Omental fat pad (tissue), 4 donors: Measurements from ENCODE around the gene KRTAP13-3. TPM values are rescaled to one million over a fixed set of nuclear protein-coding genes. Genes with fewer than 3 reads are reported as not detected.

Experiments
- ATAC-seq: fragments of 150-250 bp; one replicate; pipeline ENCODE4 v1.9.1; 2016; ENCODE audit warnings: mild to moderate bottlenecking, moderate library complexity; ENCODE audit not compliant: low FRiP score
- DNase-seq: peaks from one replicate; pipeline ENCODE4 v3.0.0-alpha.2; 2019; ENCODE audit warnings: low spot score
- CTCF ChIP-seq, 3 donors: fragments of 450-650 bp; IDR thresholded peaks; one replicate each; pipeline ENCODE4 v1.5.1; 2016 to 2017; ENCODE audit warnings: antibody characterized with exemption in 3 of 3, mild to moderate bottlenecking in 3 of 3, moderate library complexity in 2 of 3
- total RNA-seq, 4 donors: library from RNA; depleted of rRNA; stranded (reverse); fragments of >200 nt; gene quantifications; one replicate each; pipeline ENCODE4 v1.1.0, GENCODE V29; 2016

Gene KRTAP13-3
- total RNA-seq, 4 donors from 2014 or later = not detected

DNA sequence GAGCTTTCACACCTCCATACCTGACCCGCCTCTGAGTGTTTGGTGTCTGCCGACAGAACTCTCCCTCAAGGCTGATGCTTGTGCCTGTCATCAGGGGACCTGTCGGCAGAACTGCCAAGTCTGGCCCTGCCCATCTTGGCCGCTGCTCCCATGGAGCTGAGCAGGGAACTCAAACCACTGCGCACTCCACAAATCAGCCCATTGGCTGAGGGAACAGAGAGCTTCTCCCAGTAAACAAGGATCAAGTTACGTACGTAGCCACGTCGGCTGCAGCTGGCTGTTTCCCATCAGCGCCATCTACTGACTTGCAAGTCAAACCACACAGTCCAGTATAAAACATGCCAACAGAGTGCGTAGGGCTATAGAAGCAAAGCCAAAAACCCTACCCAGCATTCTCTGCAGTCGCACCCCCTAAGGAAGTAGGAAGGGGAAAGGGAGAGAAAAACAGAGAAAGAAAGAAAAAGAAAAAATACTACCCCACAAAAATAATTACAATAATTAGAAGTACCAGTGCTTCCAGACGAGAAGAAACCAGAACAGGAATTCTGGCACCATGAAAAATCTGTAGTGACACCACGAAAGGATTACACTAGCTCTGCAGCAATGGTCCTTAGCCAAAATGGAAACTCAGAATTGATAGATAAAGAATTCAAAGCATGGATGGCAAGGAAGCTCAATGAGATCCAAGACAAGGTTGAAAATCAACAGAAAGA, 16.8 kb downstream of the KRTAP13-3 start:
- DNase-seq = no peak
- no peak for ATAC-seq
- no peak for TF ChIP-seq CTCF (IDR thresholded peaks at IDR 0.05)

DNA sequence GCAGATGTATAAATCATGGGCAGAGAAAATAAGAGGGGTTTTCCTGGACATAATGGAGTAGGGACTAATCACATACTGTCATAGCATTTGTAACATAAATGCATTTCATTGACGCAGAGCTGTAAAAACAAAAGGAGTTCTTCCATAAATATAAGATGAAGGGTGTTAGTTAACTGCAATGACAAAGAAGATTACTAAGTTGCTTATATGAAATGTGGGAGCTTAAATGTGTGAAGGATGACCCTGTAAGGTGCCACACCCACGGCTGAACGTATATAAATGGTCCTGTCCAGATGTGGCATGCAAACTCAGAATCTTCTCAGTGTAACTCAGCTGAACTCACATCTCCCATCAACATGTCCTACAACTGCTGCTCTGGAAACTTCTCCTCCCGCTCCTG, 30.0 kb downstream of the KRTAP13-3 start, which contains the start of gene KRTAP13-1:
KRTAP13-1 (plus strand) TSS at position 301 of the 400 bp plus-strand sequence; CDS start at position 357, 56 bp downstream.
- TF ChIP-seq CTCF (IDR thresholded peaks at IDR 0.05) = no peak
- ATAC-seq (no peak), DNase-seq (no peak)

GRCh38 chr21:30391492-30392025, 34.2 kb downstream of the KRTAP13-3 start:
- no peak for ATAC-seq
- TF ChIP-seq CTCF (IDR thresholded peaks at IDR 0.05) = no peak
- no peak for DNase-seq

GRCh38 chr21:30382201-30382600, 43.5 kb downstream of the KRTAP13-3 start:
- DNase-seq (no peak), ATAC-seq (no peak)
- no peak for TF ChIP-seq CTCF (IDR thresholded peaks at IDR 0.05)

Other genes starting within 250 kb of the KRTAP13-3 start
- not detected for gene CLDN8, start 209.8 kb downstream of the KRTAP13-3 start, total RNA-seq
- gene KRTAP24-1, start 143.0 kb downstream of the KRTAP13-3 start, total RNA-seq = not detected
- gene KRTAP25-1, start 136.4 kb downstream of the KRTAP13-3 start, total RNA-seq = not detected
- gene KRTAP26-1, start 105.6 kb downstream of the KRTAP13-3 start, total RNA-seq = not detected
- not detected for gene KRTAP27-1, start 88.2 kb downstream of the KRTAP13-3 start, total RNA-seq
- gene KRTAP23-1, start 77.3 kb downstream of the KRTAP13-3 start, total RNA-seq = not detected
- gene KRTAP13-2, start 53.7 kb downstream of the KRTAP13-3 start, total RNA-seq = not detected
- not detected for gene KRTAP13-1, start 29.9 kb downstream of the KRTAP13-3 start, total RNA-seq
- not detected for gene KRTAP13-4, start 4.3 kb upstream of the KRTAP13-3 start, total RNA-seq
- gene KRTAP15-1, start 14.3 kb upstream of the KRTAP13-3 start, total RNA-seq = not detected
- gene KRTAP19-1, start 54.4 kb upstream of the KRTAP13-3 start, total RNA-seq = not detected
- not detected for gene KRTAP19-2, start 61.5 kb upstream of the KRTAP13-3 start, total RNA-seq
- gene KRTAP19-3, start 66.1 kb upstream of the KRTAP13-3 start, total RNA-seq = not detected
- not detected for gene KRTAP19-4, start 71.2 kb upstream of the KRTAP13-3 start, total RNA-seq
- not detected for gene KRTAP19-5, start 76.2 kb upstream of the KRTAP13-3 start, total RNA-seq
- gene KRTAP19-6, start 115.9 kb upstream of the KRTAP13-3 start, total RNA-seq = not detected
- not detected for gene KRTAP19-7, start 135.4 kb upstream of the KRTAP13-3 start, total RNA-seq
- not detected for gene KRTAP22-2, start 164.5 kb upstream of the KRTAP13-3 start, total RNA-seq
- gene KRTAP6-3, start 166.5 kb upstream of the KRTAP13-3 start, total RNA-seq = not detected
- not detected for gene KRTAP6-2, start 173.0 kb upstream of the KRTAP13-3 start, total RNA-seq
- not detected for gene KRTAP22-1, start 175.2 kb upstream of the KRTAP13-3 start, total RNA-seq
- not detected for gene KRTAP6-1, start 188.0 kb upstream of the KRTAP13-3 start, total RNA-seq
- gene KRTAP20-1, start 190.5 kb upstream of the KRTAP13-3 start, total RNA-seq = not detected
- not detected for gene KRTAP20-4, start 194.7 kb upstream of the KRTAP13-3 start, total RNA-seq
- not detected for gene KRTAP20-2, start 209.3 kb upstream of the KRTAP13-3 start, total RNA-seq
- not detected for gene KRTAP20-3, start 216.9 kb upstream of the KRTAP13-3 start, total RNA-seq